Activated CD8-positive, alpha-beta T cell treated with anti-CD3 and anti-CD28 coated beads for 36 hours (primary cell): ENCODE results near the gene TNP2. TPM values are rescaled to one million over a fixed set of nuclear protein-coding genes. Genes with fewer than 3 reads are reported as not detected.

Experiments
- ATAC-seq: fragments of 200-7000 bp; cut with Tn5 transposase; one replicate; pipeline ENCODE4 v1.10.0; 2021; ENCODE audit warnings: mild to moderate bottlenecking, moderate library complexity
- CTCF ChIA-PET: fragments of 350-600 bp; sonication (Branson Sonifier 250); formaldehyde crosslinking; loops from one replicate; lab custom pipeline; 2021; ENCODE audit warnings: antibody characterized with exemption; lab: Charles Lee
- POLR2A ChIA-PET: fragments of 350-600 bp; sonication (Branson Sonifier 250); formaldehyde crosslinking; loops from one replicate; lab custom pipeline; 2021; ENCODE audit warnings: antibody characterized with exemption; lab: Charles Lee
- DNase-seq: peaks from one replicate; pipeline ENCODE4 v3.0.0-alpha.2; 2020
- H3K27ac Mint-ChIP-seq: one replicate; pipeline ENCODE4 v1.8.0; 2021; ENCODE audit warnings: mild to moderate bottlenecking, mixed read lengths
- H3K27me3 Mint-ChIP-seq: one replicate; pipeline ENCODE4 v1.8.0; 2021; ENCODE audit warnings: mixed read lengths
- H3K36me3 Mint-ChIP-seq: one replicate; pipeline ENCODE4 v1.8.0; 2021; ENCODE audit warnings: low read depth, mixed read lengths
- H3K4me1 Mint-ChIP-seq: one replicate; pipeline ENCODE4 v1.8.0; 2021; ENCODE audit warnings: low read depth, mixed read lengths
- H3K4me3 Mint-ChIP-seq: one replicate; pipeline ENCODE4 v1.8.0; 2021; ENCODE audit warnings: mild to moderate bottlenecking, moderate library complexity, mixed read lengths
- H3K9me3 Mint-ChIP-seq: one replicate; pipeline ENCODE4 v1.8.0; 2021; ENCODE audit warnings: mixed read lengths
- intact Hi-C: fragments of 100-400 bp; cut with micrococcal nuclease; formaldehyde crosslinking; loops from one replicate; pipeline ENCODE4 v1.10.0; 2022
- total RNA-seq, 2 experiments: library from RNA; stranded (reverse); gene quantifications; one replicate each; pipeline ENCODE4 v1.2.3, GENCODE V29; 2021
- TF ChIP-seq, protein P1 (sequence below): fragments of 200-600 bp; IDR thresholded peaks from one replicate; pipeline ENCODE4 v1.8.0; 2022; ENCODE audit warnings: antibody characterized with exemption, mild to moderate bottlenecking

The TNP2 gene
- total RNA-seq, 2 experiments from 2014 or later: not detected

DNA sequence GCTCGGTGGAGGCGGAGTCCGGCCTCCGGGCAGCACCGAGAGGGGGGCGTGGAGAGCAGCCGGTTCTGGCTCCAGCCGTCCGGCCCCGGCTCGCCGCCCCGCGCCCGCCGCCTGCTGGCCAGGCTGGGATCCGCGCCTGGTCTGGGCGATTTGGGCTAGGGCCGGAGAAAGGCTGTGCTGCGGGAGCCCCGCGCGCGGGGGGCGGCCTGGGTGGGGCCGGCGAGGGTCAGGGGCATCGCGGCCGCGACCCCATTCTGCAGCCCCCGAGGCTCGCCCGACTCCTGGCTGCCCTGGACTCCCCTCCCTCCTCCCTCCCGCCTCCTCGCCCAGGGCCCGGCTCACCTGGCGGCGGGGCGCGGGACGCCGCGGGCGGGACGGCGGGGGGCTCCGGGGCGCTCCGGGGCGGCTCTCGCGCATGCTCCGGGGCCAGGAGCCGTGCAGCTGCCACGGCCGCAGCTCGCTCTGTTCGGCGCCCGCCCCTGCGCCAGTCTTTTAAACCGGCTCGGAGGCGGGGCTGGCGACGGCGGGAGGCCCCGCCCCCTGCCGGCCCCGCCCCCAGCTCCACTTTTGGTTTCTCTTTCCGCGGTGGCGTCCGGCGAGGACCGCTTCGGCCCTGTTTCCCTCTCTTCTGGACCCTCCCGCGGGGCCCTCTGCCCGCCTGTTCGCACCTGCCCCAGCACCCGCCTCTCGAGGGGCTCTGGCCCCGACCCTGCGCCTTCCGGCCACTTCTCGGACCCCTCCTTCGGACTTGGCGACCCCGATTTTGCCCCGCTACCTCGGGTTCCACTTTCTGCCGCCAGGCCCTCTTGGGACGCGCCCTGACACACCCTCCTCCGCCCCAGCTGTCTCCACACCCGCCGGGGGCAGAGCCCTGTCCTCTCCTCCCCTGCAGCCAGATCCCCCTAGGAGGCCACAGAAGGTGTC lies 13.1 kb downstream of the TNP2 start, which contains the start of gene SOCS1:
SOCS1 (minus strand) TSS at position 468 of the 924 bp plus-strand sequence. CDS start 726 bp downstream, outside the sequence.
- TF ChIP-seq, protein P1, sequence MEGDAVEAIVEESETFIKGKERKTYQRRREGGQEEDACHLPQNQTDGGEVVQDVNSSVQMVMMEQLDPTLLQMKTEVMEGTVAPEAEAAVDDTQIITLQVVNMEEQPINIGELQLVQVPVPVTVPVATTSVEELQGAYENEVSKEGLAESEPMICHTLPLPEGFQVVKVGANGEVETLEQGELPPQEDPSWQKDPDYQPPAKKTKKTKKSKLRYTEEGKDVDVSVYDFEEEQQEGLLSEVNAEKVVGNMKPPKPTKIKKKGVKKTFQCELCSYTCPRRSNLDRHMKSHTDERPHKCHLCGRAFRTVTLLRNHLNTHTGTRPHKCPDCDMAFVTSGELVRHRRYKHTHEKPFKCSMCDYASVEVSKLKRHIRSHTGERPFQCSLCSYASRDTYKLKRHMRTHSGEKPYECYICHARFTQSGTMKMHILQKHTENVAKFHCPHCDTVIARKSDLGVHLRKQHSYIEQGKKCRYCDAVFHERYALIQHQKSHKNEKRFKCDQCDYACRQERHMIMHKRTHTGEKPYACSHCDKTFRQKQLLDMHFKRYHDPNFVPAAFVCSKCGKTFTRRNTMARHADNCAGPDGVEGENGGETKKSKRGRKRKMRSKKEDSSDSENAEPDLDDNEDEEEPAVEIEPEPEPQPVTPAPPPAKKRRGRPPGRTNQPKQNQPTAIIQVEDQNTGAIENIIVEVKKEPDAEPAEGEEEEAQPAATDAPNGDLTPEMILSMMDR: peak; percentile 84
- ATAC-seq: peak; percentile 65
- DNase-seq: peak; percentile 87
- Mint-ChIP-seq H3K27me3 (no peaks in the 10 kb centered on the region), H3K9me3 (no peaks in the 10 kb centered on the region), H3K4me3 (peak within 1 kb of the TSS; percentile 97), H3K4me1 (peaks cover 41% of the 10 kb centered on the region), H3K36me3 (peaks cover 40% of the 10 kb centered on the region), H3K27ac (peak within 1 kb of the TSS; percentile 94)
- ChIA-PET CTCF (interaction anchor here (0.6 to 9.0 kb wide), 37 partner anchors 12 to 311 kb away, joined by 3 to 88 read pairs (median 5); partner anchors contain the start of gene CLEC16A), POLR2A (interaction anchor here (0.6 to 9.2 kb wide), 55 partner anchors 8 to 306 kb away, joined by 3 to 147 read pairs (median 6); partner anchors contain the start of genes RMI2 and TNP2)
- intact Hi-C loops: loop anchor here (2.0 kb wide), 2 partner anchors 99 to 283 kb away; no protein-coding TSS in a partner anchor

DNA sequence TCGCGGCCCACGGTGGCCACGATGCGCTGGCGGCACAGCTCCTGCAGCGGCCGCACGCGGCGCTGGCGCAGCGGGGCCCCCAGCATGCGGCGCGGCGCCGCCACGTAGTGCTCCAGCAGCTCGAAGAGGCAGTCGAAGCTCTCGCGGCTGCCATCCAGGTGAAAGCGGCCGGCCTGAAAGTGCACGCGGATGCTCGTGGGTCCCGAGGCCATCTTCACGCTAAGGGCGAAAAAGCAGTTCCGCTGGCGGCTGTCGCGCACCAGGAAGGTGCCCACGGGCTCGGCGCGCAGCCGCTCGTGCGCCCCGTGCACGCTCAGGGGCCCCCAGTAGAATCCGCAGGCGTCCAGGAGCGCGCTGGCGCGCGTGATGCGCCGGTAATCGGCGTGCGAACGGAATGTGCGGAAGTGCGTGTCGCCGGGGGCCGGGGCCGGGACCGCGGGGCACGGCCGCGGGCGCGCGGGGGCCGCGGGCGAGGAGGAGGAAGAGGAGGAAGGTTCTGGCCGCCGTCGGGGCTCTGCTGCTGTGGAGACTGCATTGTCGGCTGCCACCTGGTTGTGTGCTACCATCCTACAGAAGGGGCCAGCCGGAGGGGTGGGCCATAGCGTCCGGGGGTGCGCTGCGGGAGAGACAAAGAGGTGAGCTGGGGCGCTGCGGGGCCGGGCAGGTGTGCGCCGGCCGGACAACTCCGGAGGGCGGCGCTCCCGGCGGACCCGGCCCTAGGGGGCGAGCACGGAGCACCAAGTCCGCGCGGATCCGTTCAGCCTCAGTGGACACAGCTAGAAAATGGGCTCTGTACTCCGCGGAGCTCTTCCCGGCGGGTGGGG lies 14.0 kb downstream of the TNP2 start:
- ChIA-PET POLR2A (interaction anchor here (0.6 to 9.2 kb wide), 64 partner anchors 9 to 310 kb away, joined by 3 to 147 read pairs (median 5); partner anchors contain the start of genes RMI2 and TNP2), CTCF (interaction anchor here (0.7 to 9.0 kb wide), 42 partner anchors 9 to 310 kb away, joined by 3 to 88 read pairs (median 4); partner anchors contain the start of gene CLEC16A)
- DNase-seq (peak; percentile 65), ATAC-seq (no peak)
- TF ChIP-seq, protein P1: no peak
- Mint-ChIP-seq H3K4me3 (peak overlapping the region; percentile 97), H3K27ac (peak overlapping the region; percentile 84), H3K36me3 (peaks cover 48% of the 10 kb centered on the region), H3K27me3 (no peaks in the 10 kb centered on the region), H3K9me3 (no peaks in the 10 kb centered on the region), H3K4me1 (peaks cover 48% of the 10 kb centered on the region)
- intact Hi-C loops: loop anchor here (5.0 kb wide), 2 partner anchors 73 to 163 kb away; no protein-coding TSS in a partner anchor

DNA sequence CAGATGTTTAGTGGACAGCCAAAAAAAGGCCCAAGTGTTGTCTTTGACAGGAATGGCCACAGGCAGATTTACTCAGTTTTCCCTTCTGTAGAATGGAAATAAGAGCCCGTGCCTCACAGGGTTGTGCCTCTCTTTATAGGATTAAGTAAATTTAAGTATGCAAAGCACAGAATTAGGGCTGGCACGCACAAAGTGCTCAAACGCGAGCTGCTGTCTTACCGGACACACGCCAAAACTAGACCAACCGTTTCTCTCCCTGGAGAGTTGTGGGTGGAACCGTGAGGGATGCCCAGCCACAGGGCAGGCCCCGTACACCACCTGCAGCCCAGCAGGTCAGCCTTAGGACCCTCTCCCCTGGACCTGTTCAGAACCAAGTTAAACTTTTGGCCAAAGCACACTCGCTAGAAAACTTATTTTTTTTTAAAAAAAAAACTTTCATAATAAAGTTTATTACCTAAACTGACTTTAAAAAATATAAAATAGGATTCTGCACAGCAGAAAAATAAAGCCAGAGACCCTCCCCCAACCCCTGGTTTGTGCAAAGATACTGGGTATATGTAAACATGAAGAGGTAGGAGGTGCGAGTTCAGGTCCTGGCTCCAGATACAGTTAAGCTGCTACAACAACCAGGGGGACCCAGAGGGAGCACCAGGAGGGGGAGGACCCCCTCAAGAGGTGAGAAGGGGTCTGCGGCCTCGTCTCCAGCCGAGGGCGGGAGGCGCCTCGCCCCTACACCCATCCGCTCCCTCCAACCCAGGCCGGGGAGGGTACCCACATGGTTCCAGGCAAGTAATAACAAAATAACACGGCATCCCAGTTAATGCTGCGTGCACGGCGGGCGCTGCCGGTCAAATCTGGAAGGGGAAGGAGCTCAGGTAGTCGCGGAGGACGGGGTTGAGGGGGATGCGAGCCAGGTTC lies 14.9 kb downstream of the TNP2 start:
- no peaks in the 10 kb centered on the region for H3K27me3 Mint-ChIP-seq
- H3K9me3 Mint-ChIP-seq: no peaks in the 10 kb centered on the region
- H3K27ac Mint-ChIP-seq: peak overlapping the region; percentile 93
- intact Hi-C loops: loop anchor here (2.0 to 5.0 kb wide), 3 partner anchors 72 to 201 kb away; no protein-coding TSS in a partner anchor
- H3K36me3 Mint-ChIP-seq: peaks cover 48% of the 10 kb centered on the region
- TF ChIP-seq, protein P1: no peak
- ChIA-PET POLR2A (interaction anchor here (0.6 to 9.2 kb wide), 62 partner anchors 8 to 495 kb away, joined by 3 to 147 read pairs (median 4); partner anchors contain the start of genes RMI2 and TNP2), CTCF (interaction anchor here (0.7 to 9.0 kb wide), 27 partner anchors 8 to 309 kb away, joined by 3 to 88 read pairs (median 4); partner anchors contain the start of gene CLEC16A)
- H3K4me1 Mint-ChIP-seq: peaks cover 45% of the 10 kb centered on the region
- no peak for ATAC-seq
- peak; percentile 45 for DNase-seq
- peak overlapping the region; percentile 97 for H3K4me3 Mint-ChIP-seq
